Nephron (organoid): ENCODE results near the gene FTO.
A peak's percentile ranks its signal among the peaks of the same experiment; 100 is the strongest.

ENCODE experiments used
- H3K27ac Mint-ChIP-seq, 3 experiments: 2 replicates each; pipeline ENCODE4 v1.8.0; 2020; ENCODE audit warnings: mixed read lengths in 3 of 3, mild to moderate bottlenecking in 2 of 3, moderate library complexity in 1 of 3
- H3K27me3 Mint-ChIP-seq: 2 replicates; pipeline ENCODE4 v1.8.0; 2021; ENCODE audit warnings: low read depth, mild to moderate bottlenecking, moderate library complexity, mixed read lengths
- H3K36me3 Mint-ChIP-seq: 2 replicates; pipeline ENCODE4 v1.8.0; 2020; ENCODE audit warnings: low read depth, mixed read lengths
- H3K4me1 Mint-ChIP-seq: 2 replicates; pipeline ENCODE4 v1.8.0; 2020; ENCODE audit warnings: mixed read lengths
- H3K4me3 Mint-ChIP-seq, 3 experiments: 2 replicates each; pipeline ENCODE4 v1.8.0; 2020; ENCODE audit warnings: mild to moderate bottlenecking in 3 of 3, mixed read lengths in 3 of 3, moderate library complexity in 2 of 3
- H3K9me3 Mint-ChIP-seq: 2 replicates; pipeline ENCODE4 v1.8.0; 2020; ENCODE audit warnings: mixed read lengths
- CTCF ChIP-seq, 3 experiments: fragments of 200-600 bp; sonication (generic); IDR thresholded peaks; one replicate each; pipeline ENCODE4 v1.5.0; 2021; ENCODE audit warnings: antibody characterized with exemption in 3 of 3; ENCODE audit not compliant: unreplicated experiment in 3 of 3

Gene FTO

DNA sequence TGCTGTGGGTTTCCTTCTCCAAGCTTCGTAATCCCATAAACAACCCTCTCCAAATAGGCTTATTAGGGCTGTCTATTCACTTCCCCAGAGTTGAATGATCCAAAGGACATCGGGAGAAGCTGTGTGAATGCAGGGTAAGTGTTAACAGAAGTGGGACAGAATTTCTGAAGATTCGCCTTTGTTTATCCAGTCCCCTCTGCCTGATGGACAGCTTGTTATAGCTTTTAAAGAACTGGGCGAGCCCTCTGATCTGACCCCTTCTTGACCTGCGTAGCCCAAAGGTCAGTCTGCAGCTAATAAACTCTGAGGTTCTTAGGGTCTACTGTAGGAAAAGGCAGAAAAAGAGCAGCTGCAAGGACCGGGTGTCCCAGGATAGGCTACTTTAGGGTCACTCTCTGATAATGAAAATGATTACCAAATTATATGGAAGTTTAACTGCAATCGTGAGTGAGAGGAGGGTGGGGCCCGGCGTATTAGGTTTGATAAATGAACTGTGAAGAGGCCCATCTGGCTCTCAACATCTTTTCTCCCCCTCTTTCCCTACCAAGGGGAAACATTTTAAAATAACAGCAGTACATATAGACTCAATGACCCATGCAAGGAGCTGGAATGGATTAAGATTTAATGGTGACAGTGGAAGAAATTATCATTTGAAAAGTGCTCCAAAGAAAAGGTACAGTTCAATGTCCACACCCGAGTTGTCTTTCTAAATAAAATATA is 233.4 kb downstream of the FTO start:
- Mint-ChIP-seq H3K36me3 (peaks cover 53% of the 10 kb centered on the region), H3K4me1 (no peaks in the 10 kb centered on the region), H3K27ac (no peak overlapping the region), H3K27me3 (no peaks in the 10 kb centered on the region), H3K9me3 (no peaks in the 10 kb centered on the region), H3K4me3 (no peak overlapping the region)
- no peak for TF ChIP-seq CTCF (IDR thresholded peaks at IDR 0.05; ENCODE audit: unreplicated experiment in 3 of 3)

DNA sequence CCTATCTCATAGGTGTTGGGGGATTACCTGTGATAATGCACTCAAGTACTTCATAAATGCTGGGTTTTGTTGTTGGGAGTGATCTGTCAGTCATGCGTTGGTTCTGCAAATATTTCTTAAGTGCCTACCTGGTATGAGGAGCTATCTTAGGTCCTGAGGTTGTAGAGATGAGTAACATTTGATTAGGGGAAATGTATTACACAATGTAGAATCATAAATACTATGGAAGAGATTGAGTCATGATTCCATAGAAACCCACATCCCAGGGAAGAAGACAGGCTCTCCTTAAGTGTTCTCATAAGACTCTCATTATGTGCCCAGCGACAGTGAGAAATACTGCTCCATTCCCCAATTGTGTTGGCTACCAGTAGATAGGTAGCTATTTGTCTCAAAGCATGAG is 240.1 kb downstream of the FTO start:
- Mint-ChIP-seq H3K27ac (no peak overlapping the region), H3K9me3 (no peaks in the 10 kb centered on the region), H3K27me3 (peaks cover 4% of the 10 kb centered on the region)

GRCh38 chr16:53945996-53946395 is 242.0 kb downstream of the FTO start:
- peak; percentile 53 to 78 (median 58) for TF ChIP-seq CTCF (IDR thresholded peaks at IDR 0.05; ENCODE audit: unreplicated experiment in 3 of 3)
- peak overlapping the region in 1 of 3 experiments; percentile 21 for H3K27ac Mint-ChIP-seq
- peaks cover 41% of the 10 kb centered on the region for H3K4me1 Mint-ChIP-seq
- H3K9me3 Mint-ChIP-seq: no peaks in the 10 kb centered on the region
- H3K4me3 Mint-ChIP-seq: no peak overlapping the region
- peaks cover 7% of the 10 kb centered on the region for H3K36me3 Mint-ChIP-seq
- H3K27me3 Mint-ChIP-seq: peaks cover 4% of the 10 kb centered on the region

More for the DNA sequence above, 240.1 kb downstream of the FTO start:
- Mint-ChIP-seq H3K4me1 (peaks cover 38% of the 10 kb centered on the region), H3K36me3 (peaks cover 23% of the 10 kb centered on the region), H3K4me3 (no peak overlapping the region)
- TF ChIP-seq CTCF (IDR thresholded peaks at IDR 0.05; ENCODE audit: unreplicated experiment in 3 of 3): no peak

DNA sequence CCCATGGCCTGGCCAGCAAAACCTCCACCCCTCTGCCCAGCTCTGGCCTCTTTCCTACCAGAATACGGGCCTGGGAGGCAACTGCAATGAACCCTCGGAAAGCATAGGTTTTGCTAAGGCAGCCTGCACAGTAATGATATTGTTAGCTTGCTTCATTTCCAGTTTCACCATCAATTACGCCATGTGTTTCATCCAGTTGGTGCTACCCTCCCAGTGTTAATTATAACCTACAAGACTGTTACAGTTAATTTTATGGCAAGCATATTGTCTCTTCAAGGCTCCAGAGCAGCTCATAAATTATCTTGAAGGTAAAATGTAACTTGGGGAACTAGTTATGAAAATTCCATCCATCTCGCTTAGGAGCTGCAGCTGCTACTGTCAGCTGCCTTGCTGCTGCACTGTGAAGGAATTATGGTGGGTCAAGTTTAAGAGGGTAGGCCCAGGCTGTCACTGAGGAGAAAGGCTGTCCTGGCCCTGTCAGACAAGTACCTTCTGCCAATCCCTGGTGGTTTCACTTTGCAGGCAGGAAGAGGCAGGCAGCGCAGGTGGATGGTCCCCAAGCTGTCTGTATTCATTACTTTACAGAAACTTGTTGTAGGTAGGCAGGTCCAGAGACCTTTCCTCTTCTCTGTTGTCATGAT is 242.9 kb downstream of the FTO start:
- peaks cover 41% of the 10 kb centered on the region for H3K4me1 Mint-ChIP-seq
- H3K27me3 Mint-ChIP-seq: peaks cover 4% of the 10 kb centered on the region
- no peak overlapping the region for H3K4me3 Mint-ChIP-seq
- no peak for TF ChIP-seq CTCF (IDR thresholded peaks at IDR 0.05; ENCODE audit: unreplicated experiment in 3 of 3)
- peaks cover 4% of the 10 kb centered on the region for H3K36me3 Mint-ChIP-seq
- no peak overlapping the region for H3K27ac Mint-ChIP-seq
- no peaks in the 10 kb centered on the region for H3K9me3 Mint-ChIP-seq

DNA sequence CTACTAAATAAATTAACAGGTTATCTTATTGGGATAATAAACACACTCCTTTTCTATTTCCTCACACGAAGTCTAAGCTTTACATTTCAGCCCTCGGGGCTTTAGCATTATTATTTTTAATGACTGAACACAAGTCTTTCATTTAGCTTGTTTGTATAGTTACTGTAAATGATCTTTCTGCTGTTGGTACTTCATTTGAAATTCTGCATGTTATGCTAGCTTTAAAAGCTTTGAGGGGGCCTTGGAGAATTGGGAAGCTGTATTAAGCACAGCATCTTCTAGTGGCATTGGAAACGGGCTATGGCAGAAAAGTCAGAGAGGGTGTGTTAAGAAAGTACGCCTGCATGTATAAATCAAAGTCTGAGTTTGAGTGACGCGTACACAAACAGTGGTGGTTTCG is 243.7 kb downstream of the FTO start:
- Mint-ChIP-seq H3K4me3 (no peak overlapping the region), H3K27ac (no peak overlapping the region), H3K4me1 (peaks cover 46% of the 10 kb centered on the region), H3K36me3 (no peaks in the 10 kb centered on the region), H3K9me3 (no peaks in the 10 kb centered on the region), H3K27me3 (peaks cover 4% of the 10 kb centered on the region)
- TF ChIP-seq CTCF (IDR thresholded peaks at IDR 0.05; ENCODE audit: unreplicated experiment in 3 of 3): no peak

DNA sequence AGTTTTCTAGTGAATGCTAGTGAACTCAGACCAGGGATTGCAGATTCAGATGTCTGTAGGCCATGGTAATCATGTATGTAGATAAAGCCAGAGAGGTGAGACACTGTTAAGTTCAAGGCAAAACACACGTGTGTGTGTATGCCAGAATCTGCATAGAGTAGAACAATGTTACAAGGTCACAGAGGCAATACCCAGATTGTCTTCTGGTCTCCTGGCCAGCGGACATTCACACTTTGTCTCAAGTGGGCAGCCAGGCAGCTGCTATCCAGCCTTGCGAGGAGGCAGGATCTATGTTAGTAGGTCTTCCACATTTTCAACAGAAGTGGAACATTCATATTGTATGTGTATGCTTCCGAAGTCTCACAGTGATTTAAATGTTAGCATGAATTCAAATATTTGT is 244.4 kb downstream of the FTO start:
- no peaks in the 10 kb centered on the region for H3K9me3 Mint-ChIP-seq
- TF ChIP-seq CTCF (IDR thresholded peaks at IDR 0.05; ENCODE audit: unreplicated experiment in 3 of 3): no peak
- H3K27me3 Mint-ChIP-seq: no peaks in the 10 kb centered on the region
- no peak overlapping the region for H3K27ac Mint-ChIP-seq
- H3K4me1 Mint-ChIP-seq: peaks cover 53% of the 10 kb centered on the region
- no peaks in the 10 kb centered on the region for H3K36me3 Mint-ChIP-seq
- H3K4me3 Mint-ChIP-seq: no peak overlapping the region
